DOHH2 (cell line): Measurements from ENCODE around the gene SYT13.

ENCODE experiments used
- CTCF ChIP-seq: fragments of 200-600 bp; sonication (generic); IDR thresholded peaks from one replicate; pipeline ENCODE4 v1.5.1; 2014; ENCODE audit warnings: antibody characterized with exemption, mild to moderate bottlenecking, low read depth, low read length; ENCODE audit not compliant: poor library complexity, severe bottlenecking
- EZH2phosphoT487 ChIP-seq: fragments of 200-600 bp; sonication (generic); IDR thresholded peaks from 2 replicates; pipeline ENCODE4 v1.6.1; 2017; ENCODE audit warnings: borderline replicate concordance, mild to moderate bottlenecking, antibody characterized with exemption, low read length, moderate library complexity, mixed read lengths

DNA sequence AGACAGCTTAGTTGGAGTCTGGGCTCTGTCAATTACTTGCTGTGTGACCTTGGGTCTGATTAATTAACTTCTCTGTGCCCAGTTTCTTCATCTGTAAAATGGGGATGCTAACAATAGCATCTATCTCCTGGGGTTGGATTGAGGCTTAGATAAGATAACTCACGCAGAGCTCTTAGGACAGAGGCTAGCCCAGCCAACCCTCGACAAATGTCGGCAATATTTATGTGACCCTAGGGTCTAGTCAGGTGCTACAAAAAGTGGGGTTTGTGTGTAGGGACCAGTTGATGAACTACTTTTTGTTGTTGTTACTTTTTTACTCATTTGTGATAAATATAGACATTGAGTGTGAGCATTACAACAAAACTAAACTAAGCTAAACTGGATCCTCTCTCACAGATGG, 22.4 kb downstream of the SYT13 start:
- no peak for TF ChIP-seq CTCF
- no peak for TF ChIP-seq EZH2phosphoT487
